Neural crest cell (in vitro differentiated cells): Measurements from ENCODE around the gene CRB1. TPM values are rescaled to one million over a fixed set of nuclear protein-coding genes. Genes with fewer than 3 reads are reported as not detected.

Source experiments
- DNase-seq: peaks from one replicate; pipeline ENCODE4 v3.0.0; 2021; ENCODE audit warnings: low read depth, mixed read lengths, low spot score
- H3K27ac Mint-ChIP-seq: one replicate; pipeline ENCODE4 v1.8.0; 2021; ENCODE audit warnings: mild to moderate bottlenecking, mixed read lengths; ENCODE audit not compliant: unreplicated experiment
- H3K27me3 Mint-ChIP-seq: 2 replicates; pipeline ENCODE4 v1.8.0; 2021; ENCODE audit warnings: low read depth, mild to moderate bottlenecking, mixed read lengths
- H3K36me3 Mint-ChIP-seq: 2 replicates; pipeline ENCODE4 v1.8.0; 2021; ENCODE audit warnings: low read depth, mild to moderate bottlenecking, mixed read lengths
- H3K4me1 Mint-ChIP-seq: 2 replicates; pipeline ENCODE4 v1.8.0; 2021; ENCODE audit warnings: mixed read lengths
- H3K4me3 Mint-ChIP-seq: one replicate; pipeline ENCODE4 v1.8.0; 2021; ENCODE audit warnings: mild to moderate bottlenecking, mixed read lengths
- H3K9me3 Mint-ChIP-seq: 2 replicates; pipeline ENCODE4 v1.8.0; 2021; ENCODE audit warnings: mixed read lengths
- total RNA-seq: library from RNA; stranded (reverse); gene quantifications from 2 replicates; pipeline ENCODE4 v1.2.1, GENCODE V29; 2021
- TF ChIP-seq, protein P1 (sequence below): fragments of 200-600 bp; sonication (generic); conservative IDR thresholded peaks from 2 replicates; pipeline ENCODE4 v1.5.0; 2021; ENCODE audit warnings: antibody characterized with exemption, mild to moderate bottlenecking

Gene CRB1
- total RNA-seq, 1 donor from 2014 or later, result 1.9 TPM

DNA sequence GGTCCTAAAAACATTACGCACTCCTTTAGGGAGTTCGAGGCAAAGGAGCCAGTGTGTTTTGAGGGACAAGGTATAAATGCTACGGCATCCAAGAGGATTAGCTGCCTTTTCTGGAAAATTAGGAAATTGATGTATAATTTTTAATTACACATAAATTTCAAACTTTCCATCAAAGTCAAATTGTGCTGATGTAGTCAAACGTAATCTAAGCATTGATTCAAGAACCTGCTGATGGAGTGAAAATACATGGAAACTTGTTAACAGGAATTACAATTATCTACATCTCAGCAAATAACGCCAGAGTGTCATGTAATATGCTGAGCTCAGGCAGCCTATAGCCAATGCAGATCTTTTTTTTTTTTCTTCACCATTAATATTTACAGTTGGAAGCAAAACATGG lies 194.5 kb downstream of the CRB1 start:
- DNase-seq, result no peak
- Mint-ChIP-seq H3K9me3 (no peaks in the 10 kb centered on the region), H3K27me3 (no peaks in the 10 kb centered on the region), H3K4me1 (peaks cover 9% of the 10 kb centered on the region), H3K27ac (no peak overlapping the region), H3K4me3 (no peak overlapping the region), H3K36me3 (no peaks in the 10 kb centered on the region)
- TF ChIP-seq, protein P1, sequence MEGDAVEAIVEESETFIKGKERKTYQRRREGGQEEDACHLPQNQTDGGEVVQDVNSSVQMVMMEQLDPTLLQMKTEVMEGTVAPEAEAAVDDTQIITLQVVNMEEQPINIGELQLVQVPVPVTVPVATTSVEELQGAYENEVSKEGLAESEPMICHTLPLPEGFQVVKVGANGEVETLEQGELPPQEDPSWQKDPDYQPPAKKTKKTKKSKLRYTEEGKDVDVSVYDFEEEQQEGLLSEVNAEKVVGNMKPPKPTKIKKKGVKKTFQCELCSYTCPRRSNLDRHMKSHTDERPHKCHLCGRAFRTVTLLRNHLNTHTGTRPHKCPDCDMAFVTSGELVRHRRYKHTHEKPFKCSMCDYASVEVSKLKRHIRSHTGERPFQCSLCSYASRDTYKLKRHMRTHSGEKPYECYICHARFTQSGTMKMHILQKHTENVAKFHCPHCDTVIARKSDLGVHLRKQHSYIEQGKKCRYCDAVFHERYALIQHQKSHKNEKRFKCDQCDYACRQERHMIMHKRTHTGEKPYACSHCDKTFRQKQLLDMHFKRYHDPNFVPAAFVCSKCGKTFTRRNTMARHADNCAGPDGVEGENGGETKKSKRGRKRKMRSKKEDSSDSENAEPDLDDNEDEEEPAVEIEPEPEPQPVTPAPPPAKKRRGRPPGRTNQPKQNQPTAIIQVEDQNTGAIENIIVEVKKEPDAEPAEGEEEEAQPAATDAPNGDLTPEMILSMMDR, result no peak

DNA sequence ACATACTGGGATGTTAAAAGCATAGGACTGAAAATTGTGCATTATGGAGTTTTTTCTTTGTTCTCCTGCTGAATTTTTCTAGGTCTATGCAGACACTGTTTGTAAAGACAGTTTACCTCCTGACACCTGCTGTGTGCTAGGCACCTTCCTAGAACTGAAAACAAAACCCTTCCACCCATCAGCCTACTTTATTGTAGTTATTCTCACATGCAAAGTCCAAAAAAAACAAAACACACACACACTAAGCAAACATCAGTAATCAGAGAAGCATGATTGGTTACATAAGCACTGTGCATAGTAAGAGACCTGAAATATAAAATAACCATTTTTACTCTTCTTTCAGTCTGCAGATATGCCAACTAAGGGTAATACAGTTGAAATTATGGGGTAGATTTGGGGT lies 195.1 kb downstream of the CRB1 start:
- no peak overlapping the region for H3K27ac Mint-ChIP-seq
- no peaks in the 10 kb centered on the region for H3K9me3 Mint-ChIP-seq
- no peak for DNase-seq
- no peaks in the 10 kb centered on the region for H3K36me3 Mint-ChIP-seq
- no peaks in the 10 kb centered on the region for H3K27me3 Mint-ChIP-seq
- no peak overlapping the region for H3K4me3 Mint-ChIP-seq
- TF ChIP-seq, protein P1, result no peak
- H3K4me1 Mint-ChIP-seq, result peaks cover 9% of the 10 kb centered on the region

DNA sequence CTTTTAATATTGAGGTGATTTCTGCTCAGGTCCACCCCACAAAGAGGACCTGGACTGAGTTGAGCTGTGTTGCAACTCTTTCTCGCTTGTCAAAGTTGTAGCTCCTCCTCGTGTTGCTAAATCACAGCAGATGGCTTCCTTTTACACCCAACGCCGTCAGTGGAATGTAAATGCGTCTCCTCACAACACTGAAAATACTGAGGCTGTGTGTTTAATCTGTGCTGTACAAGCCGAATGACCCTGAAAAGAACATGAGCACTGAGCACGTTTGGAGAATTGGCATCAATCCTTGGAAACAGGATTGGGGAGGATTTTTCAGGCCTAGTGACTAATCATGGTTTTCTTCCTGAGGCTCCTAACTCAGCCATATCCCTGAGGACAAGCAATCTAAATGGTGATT lies 196.0 kb downstream of the CRB1 start:
- no peaks in the 10 kb centered on the region for H3K36me3 Mint-ChIP-seq
- no peaks in the 10 kb centered on the region for H3K9me3 Mint-ChIP-seq
- H3K4me1 Mint-ChIP-seq, result peaks cover 4% of the 10 kb centered on the region
- H3K4me3 Mint-ChIP-seq, result no peak overlapping the region
- H3K27me3 Mint-ChIP-seq, result no peaks in the 10 kb centered on the region
- TF ChIP-seq, protein P1, result no peak
- H3K27ac Mint-ChIP-seq, result no peak overlapping the region
- no peak for DNase-seq

DNA sequence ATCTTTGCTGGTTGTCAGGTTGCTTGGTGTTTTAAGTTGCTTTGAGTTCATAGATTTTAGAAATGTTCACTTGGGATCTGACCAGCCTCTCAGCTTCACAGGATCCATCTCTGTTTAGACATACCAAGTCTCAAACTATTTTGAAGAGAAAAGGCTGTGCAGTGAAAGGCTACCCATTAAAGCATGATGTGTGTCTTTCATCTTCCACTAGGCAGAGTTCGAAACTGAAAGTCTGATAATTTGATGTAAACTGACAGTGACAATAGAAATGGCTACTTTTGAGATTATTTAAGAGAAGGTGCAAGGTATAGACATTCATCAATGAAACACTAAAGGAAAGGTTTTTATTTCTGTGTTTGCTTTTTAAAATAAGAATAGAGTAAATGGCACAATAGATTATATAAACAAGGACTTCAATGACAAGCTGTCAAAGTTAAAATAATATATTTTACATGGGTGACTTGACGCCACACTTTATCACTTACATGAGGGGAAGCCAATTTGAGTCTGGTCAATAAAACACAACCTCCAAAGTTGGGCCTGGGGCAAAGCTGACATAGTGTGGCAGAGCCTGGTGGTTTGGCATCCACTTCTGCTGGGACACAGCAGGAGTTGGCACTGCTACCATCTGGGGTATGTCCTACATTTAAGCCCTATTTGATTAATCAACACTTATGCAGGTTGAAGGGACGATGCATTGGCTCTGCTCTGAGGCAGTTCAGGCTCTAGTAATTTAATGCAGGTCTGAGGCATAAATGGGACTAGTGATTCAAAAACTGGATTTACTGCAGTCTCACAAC lies 197.7 kb downstream of the CRB1 start:
- H3K36me3 Mint-ChIP-seq, result no peaks in the 10 kb centered on the region
- no peak overlapping the region for H3K4me3 Mint-ChIP-seq
- no peaks in the 10 kb centered on the region for H3K9me3 Mint-ChIP-seq
- no peak overlapping the region for H3K27ac Mint-ChIP-seq
- no peaks in the 10 kb centered on the region for H3K4me1 Mint-ChIP-seq
- H3K27me3 Mint-ChIP-seq, result no peaks in the 10 kb centered on the region
- no peak for DNase-seq
- TF ChIP-seq, protein P1, result no peak

DNA sequence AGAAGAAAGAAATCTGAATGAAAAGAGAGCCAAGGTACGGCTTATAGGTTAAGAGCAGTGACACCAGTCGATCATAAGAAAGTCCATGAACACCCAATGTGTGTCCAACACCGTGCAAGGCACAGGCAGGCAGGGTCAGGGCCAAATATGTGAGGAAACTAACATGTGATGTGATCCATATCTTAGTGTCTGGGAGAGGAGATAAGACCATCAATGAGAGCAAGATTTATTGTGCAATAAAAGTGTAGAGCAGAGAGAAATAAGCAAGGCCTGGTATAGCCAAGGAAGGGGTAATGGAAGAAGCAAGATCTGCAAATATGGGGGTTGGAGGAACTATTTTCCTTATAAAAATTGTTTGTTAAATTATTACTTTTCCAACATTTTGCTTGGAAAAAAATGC lies 198.8 kb downstream of the CRB1 start:
- no peak for DNase-seq
- Mint-ChIP-seq H3K27ac (no peak overlapping the region), H3K27me3 (no peaks in the 10 kb centered on the region), H3K9me3 (no peaks in the 10 kb centered on the region), H3K4me3 (no peak overlapping the region), H3K36me3 (no peaks in the 10 kb centered on the region), H3K4me1 (no peaks in the 10 kb centered on the region)
- TF ChIP-seq, protein P1, result no peak
